GM18502 (cell line): ENCODE measurements around the gene DES.

Source experiments
- ATAC-seq: cut with Tn5 transposase; IDR thresholded peaks from one replicate; pipeline ENCODE4 v1.9.1; 2021; ENCODE audit warnings: mild to moderate bottlenecking; ENCODE audit not compliant: unreplicated experiment, poor library complexity

The DES gene

GRCh38 chr2:219468410-219469185 is 50.4 kb downstream of the DES start:
- ATAC-seq = no peak

DNA sequence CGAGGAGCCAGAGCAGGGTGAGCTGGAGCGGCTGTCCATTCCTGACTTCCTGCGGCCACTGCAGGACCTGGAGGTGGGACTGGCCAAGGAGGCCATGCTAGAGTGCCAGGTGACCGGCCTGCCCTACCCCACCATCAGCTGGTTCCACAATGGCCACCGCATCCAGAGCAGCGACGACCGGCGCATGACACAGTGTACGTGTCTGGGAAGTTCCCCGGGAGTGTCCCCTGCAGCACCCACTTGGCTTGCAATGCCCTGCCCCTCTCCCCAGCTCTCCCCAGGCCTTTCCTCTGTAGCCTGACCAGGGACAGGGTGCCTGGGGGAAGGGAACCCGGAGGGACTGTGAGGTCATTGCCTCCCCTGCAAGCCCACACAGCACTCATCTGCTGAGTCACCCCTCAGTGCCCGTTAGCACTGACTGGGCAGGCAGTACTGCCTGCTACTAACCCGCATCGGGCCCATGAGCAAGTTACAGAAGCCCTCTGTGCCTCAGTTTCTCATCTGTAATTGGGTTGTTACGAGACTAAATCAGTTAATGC is 51.1 kb downstream of the DES start:
- no peak for ATAC-seq

GRCh38 chr2:219470429-219470828 is 52.3 kb downstream of the DES start:
- ATAC-seq = no peak

DNA sequence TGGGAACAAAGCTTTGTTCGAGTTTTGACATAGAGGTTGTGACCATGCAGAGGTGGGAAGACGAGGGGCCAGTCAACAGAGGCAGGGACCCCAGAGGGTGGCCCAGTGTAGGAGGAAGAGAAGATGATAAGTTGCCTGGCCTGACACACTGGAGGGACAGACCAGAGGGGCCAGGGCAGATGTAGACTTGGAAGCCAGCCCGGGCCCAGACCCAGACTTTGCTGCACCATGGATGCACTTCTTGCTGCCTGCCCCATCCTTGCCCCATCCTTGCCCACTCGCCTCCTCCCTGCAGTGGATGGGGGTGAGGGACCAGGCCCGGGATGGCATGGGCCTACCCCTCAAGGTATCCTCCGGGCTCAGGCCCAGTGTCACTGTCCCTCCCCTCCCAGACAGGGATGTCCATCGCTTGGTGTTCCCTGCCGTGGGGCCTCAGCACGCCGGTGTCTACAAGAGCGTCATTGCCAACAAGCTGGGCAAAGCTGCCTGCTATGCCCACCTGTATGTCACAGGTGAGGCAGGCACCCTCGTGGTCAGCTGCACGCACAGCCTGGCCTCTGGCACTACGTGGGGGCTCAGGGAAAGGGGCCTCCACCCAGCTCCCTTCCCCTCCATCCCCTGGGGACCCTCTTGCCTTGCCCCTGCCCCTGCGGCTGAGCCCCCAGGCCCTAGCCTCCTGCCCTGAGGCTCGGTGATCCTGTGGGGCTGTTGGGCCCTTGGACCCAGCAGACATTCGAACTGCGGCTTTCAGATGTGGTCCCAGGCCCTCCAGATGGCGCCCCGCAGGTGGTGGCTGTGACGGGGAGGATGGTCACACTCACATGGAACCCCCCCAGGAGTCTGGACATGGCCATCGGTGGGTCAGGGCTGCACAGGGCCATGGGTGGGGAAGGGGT is 53.5 kb downstream of the DES start:
- ATAC-seq = no peak

DNA sequence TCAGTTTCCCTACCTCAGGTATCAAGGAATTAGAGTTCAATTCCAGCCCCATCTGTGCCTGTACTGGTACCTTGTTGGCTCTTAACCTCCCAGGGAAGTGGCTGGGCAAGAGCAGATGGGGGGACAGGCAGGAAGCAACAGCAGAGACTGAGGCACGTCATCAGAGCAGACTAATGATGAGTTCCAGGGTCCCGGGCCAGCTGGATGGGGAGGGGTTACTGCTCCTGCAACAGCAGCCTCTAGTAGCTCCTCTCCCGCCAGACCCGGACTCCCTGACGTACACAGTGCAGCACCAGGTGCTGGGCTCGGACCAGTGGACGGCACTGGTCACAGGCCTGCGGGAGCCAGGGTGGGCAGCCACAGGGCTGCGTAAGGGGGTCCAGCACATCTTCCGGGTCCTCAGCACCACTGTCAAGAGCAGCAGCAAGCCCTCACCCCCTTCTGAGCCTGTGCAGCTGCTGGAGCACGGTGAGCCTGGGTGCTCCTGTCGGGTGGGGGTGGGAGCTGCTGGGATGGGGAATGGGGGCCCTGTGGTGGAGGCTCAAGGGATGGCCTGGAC is 54.5 kb downstream of the DES start:
- ATAC-seq = no peak

DNA sequence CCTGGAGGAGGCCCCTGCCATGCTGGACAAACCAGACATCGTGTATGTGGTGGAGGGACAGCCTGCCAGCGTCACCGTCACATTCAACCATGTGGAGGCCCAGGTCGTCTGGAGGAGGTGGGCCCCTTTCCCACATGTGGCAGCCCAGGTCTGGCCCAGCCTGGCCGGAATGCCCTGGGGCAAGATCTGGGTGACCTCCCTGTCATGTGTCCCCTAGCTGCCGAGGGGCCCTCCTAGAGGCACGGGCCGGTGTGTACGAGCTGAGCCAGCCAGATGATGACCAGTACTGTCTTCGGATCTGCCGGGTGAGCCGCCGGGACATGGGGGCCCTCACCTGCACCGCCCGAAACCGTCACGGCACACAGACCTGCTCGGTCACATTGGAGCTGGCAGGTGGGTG is 55.3 kb downstream of the DES start:
- no peak for ATAC-seq

DNA sequence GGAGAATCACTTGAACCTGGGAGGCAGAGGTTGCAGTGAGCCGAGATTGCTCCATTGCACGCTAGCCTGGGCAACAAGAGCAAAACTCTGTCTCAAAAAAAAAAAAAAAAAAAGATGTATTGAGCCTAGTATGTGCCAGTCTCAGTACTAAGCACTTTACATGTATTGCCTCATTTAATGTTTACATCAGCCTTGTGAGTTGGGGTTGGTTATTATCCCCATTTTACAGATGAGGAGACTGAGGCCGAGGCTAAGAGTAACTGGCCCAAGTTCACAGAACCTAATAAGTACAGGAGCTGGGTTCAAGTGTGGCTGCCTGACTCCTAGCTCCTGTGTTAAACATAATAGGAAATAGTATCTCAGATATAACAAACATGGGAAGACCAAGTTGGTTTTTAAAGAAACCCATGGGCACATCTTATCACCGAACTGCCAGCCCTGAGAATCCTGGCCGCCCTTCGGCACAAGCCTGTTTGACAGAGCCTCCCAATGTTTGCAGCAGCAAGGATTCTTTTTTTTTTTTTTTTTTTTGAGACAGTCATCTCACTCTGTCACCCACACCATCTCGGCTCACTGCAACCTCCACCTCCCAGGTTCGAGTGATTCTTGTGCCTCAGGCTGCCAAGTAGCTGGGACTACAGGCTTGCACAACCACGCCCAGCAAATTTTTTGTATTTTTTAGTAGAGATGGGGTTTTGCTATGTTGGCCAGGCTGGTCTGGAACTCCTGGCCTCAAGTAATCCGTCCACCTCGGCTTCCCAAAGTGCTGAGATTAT is 56.3 kb downstream of the DES start:
- ATAC-seq = no peak

- no peak for ATAC-seq
Observed at GRCh38 chr2:219475278-219475677, 57.1 kb downstream of the DES start.

- peak; percentile 71 for ATAC-seq
Observed at GRCh38 chr2:219475697-219476651, 57.8 kb downstream of the DES start.
